Measurements from ENCODE around the gene TKTL2. TPM values are rescaled to one million over a fixed set of nuclear protein-coding genes. Genes with fewer than 3 reads are reported as not detected.

The TKTL2 gene
- total RNA-seq, 1 experiment from 2014 or later = not detected

DNA sequence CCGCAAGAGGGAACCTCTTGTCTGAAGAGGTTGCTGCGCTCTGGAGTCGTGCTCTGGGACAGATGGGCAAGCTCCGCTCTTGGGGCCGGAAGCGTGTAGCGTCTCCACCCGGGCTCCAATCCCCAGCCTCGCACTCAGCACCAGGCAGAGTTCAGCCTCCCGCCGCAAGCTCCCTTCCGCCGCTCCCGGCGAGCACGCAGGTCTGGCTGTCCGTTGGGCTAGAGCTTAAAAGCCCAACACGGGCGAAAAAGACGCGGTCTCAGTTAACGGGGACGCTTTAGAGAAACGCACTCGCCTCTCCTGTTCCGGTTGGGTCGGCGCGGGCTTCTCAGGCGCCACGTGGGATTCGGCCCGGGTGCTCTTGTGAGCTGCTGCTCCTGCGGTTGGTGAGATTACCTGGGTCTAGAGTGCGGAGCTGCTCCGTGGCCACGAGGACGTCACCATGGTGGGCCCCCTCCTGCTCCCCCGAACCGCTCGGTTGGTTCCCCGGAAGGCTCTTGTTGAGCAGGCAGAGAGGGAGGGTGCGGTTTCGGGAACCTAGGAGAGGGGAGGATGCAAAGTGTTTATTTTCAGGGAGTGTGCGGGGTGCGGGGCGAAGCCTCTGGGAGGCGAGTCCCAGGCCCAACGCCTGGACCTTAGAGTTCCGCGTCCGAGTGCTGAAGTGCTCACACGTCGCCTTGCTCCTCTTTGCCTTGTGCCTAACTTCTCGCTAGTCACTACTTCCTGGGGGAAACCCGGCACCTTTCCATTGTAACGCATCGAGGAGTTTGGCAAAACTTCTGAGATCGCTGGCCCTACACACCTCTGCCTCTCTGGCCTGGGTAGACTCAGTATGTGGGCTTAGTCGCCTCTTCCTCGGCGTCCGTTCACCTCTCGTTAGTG, 21.0 kb upstream of the TKTL2 start, which contains the start of gene TMA16:
Gene TMA16, plus strand, starts transcription at position 331 of the 882 bp plus-strand sequence. Its CDS starts 112 bp downstream, at position 443.
- Histone ChIP-seq H3K79me1 (ENCODE audit: insufficient read depth, low read depth, low read length, poor library complexity, severe bottlenecking) (no peaks in the 10 kb centered on the region), H3K9ac (ENCODE audit: extremely low read depth, insufficient read length, low read length) (peak within 1 kb of the TSS; percentile 92), H3K14ac (ENCODE audit: insufficient read depth, low read length) (peak within 1 kb of the TSS; percentile 96), H3T11ph (ENCODE audit: low read length) (no peak within 1 kb of the TSS), H2BK120ac (ENCODE audit: low read depth, low read length, poor library complexity, severe bottlenecking) (peak within 1 kb of the TSS; percentile 83), H3K23ac (ENCODE audit: insufficient read length, low read depth, low read length) (no peak within 1 kb of the TSS), H3K27me3 (ENCODE audit: insufficient read depth, low read length) (no peaks in the 10 kb centered on the region), H3K56ac (ENCODE audit: insufficient read length, low read depth, low read length) (peak within 1 kb of the TSS; percentile 63), H2BK12ac (ENCODE audit: insufficient read length, low read depth, low read length) (no peak within 1 kb of the TSS), H2BK15ac (ENCODE audit: low read depth, low read length) (no peak within 1 kb of the TSS), H3K23me2 (ENCODE audit: insufficient read length, low read depth, low read length, poor library complexity, severe bottlenecking) (peaks cover 5% of the 10 kb centered on the region), H4K5ac (ENCODE audit: insufficient read length, low read depth, low read length) (peak within 1 kb of the TSS; percentile 7), H3K9me3 (ENCODE audit: control insufficient read depth, low read depth, low read length) (no peaks in the 10 kb centered on the region), H3K18ac (ENCODE audit: insufficient read length, low read depth, low read length) (peak within 1 kb of the TSS; percentile 92), H2AFZ (ENCODE audit: low read length) (no peak within 1 kb of the TSS), H3K4me2 (ENCODE audit: insufficient read depth, insufficient read length, low read length) (peak within 1 kb of the TSS; percentile 93), H4K8ac (replicated peaks; ENCODE audit: insufficient read length, low read depth, low read length) (no peak within 1 kb of the TSS), H3K4ac (ENCODE audit: low read depth, low read length) (no peak within 1 kb of the TSS; the same call in 1 of the 2 replicates), H4K91ac (ENCODE audit: insufficient read length, low read depth, low read length) (no peak within 1 kb of the TSS), H3K4me1 (ENCODE audit: insufficient read depth, low read length) (no peaks in the 10 kb centered on the region; the same call in 1 of the 2 replicates), H4K20me1 (ENCODE audit: control insufficient read depth, insufficient read depth, insufficient read length) (no peaks in the 10 kb centered on the region), H2BK5ac (ENCODE audit: insufficient read length, low read length) (peak within 1 kb of the TSS; percentile 13), H3K27ac (ENCODE audit: insufficient read length, low read depth, low read length) (peak within 1 kb of the TSS; percentile 88), H2BK20ac (ENCODE audit: low read depth, low read length, poor library complexity, severe bottlenecking) (no peak within 1 kb of the TSS), H2AK5ac (ENCODE audit: insufficient read length, low read length) (no peak within 1 kb of the TSS), H3K79me2 (ENCODE audit: insufficient read depth, low read length) (peaks cover 23% of the 10 kb centered on the region)
- Mint-ChIP-seq H3K27me3 (ENCODE audit: low read depth) (no peaks in the 10 kb centered on the region), H3K27ac (peak within 1 kb of the TSS; percentile 100), H3K4me3 (peak within 1 kb of the TSS; percentile 95 to 98), H3K36me3 (ENCODE audit: insufficient read depth in 1 of 3, low read depth in 3 of 3) (peaks cover 10 to 17% (median 14%) of the 10 kb centered on the region in 3 experiments; a peak in 6 of 7 replicates), H3K4me1 (peaks cover 13 to 14% of the 10 kb centered on the region in 2 experiments), H3K9me3 (no peaks in the 10 kb centered on the region; a peak in 1 of 5 replicates)
- TF ChIP-seq, protein P1, sequence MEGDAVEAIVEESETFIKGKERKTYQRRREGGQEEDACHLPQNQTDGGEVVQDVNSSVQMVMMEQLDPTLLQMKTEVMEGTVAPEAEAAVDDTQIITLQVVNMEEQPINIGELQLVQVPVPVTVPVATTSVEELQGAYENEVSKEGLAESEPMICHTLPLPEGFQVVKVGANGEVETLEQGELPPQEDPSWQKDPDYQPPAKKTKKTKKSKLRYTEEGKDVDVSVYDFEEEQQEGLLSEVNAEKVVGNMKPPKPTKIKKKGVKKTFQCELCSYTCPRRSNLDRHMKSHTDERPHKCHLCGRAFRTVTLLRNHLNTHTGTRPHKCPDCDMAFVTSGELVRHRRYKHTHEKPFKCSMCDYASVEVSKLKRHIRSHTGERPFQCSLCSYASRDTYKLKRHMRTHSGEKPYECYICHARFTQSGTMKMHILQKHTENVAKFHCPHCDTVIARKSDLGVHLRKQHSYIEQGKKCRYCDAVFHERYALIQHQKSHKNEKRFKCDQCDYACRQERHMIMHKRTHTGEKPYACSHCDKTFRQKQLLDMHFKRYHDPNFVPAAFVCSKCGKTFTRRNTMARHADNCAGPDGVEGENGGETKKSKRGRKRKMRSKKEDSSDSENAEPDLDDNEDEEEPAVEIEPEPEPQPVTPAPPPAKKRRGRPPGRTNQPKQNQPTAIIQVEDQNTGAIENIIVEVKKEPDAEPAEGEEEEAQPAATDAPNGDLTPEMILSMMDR (conservative IDR thresholded peaks at IDR 0.05) = no peak
- no CpG with 5 or more reads among the region's 64 CpGs for WGBS (ENCODE audit: extremely low coverage, insufficient read length, low lambda C conversion rate)
- DNase-seq = peak; percentile 89

All from H9 (cell line).